ENCODE results near the gene RHOBTB3.

DNA sequence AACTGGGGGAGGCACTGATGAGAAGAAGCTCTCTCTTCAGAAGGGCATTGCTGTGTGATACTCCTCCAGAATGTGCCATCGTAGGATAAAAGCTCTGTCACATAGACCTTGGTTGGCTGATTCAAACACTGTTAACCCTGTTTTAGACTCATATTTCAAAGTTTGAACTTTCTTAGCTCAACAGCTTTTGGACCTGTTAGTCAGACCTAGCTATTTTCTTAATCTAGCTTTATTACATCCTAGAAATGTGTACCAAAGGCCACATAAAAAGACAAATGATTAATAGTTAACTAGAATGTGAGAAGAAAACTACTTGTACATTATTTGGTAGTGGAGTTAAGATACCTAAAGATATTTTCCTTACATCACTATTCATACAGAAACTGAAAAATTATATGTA is 4.3 kb downstream of the RHOBTB3 start:
- TF ChIP-seq REST (IDR thresholded peaks at IDR 0.05) (no peak), CTCF (IDR thresholded peaks at IDR 0.05) (no peak), POLR2A (IDR thresholded peaks at IDR 0.05; ENCODE audit: low read length) (no peak), KDM5A (IDR thresholded peaks at IDR 0.05) (no peak), SMC3 (IDR thresholded peaks at IDR 0.05) (no peak), FOSL2 (IDR thresholded peaks at IDR 0.05) (no peak), FOSL2 (CRISPR knock-in tag; IDR thresholded peaks at IDR 0.05) (no peak), RARB (CRISPR knock-in tag; IDR thresholded peaks at IDR 0.05) (no peak), HDAC2 (IDR thresholded peaks at IDR 0.05) (no peak), BHLHE40 (IDR thresholded peaks at IDR 0.05; ENCODE audit: low read depth, low read length) (no peak)
- TF ChIP-seq, protein P1, sequence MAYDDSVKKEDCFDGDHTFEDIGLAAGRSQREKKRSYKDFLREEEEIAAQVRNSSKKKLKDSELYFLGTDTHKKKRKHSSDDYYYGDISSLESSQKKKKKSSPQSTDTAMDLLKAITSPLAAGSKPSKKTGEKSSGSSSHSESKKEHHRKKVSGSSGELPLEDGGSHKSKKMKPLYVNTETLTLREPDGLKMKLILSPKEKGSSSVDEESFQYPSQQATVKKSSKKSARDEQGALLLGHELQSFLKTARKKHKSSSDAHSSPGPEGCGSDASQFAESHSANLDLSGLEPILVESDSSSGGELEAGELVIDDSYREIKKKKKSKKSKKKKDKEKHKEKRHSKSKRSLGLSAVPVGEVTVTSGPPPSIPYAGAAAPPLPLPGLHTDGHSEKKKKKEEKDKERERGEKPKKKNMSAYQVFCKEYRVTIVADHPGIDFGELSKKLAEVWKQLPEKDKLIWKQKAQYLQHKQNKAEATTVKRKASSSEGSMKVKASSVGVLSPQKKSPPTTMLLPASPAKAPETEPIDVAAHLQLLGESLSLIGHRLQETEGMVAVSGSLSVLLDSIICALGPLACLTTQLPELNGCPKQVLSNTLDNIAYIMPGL (CRISPR knock-in tag; IDR thresholded peaks at IDR 0.05; ENCODE audit: borderline replicate concordance), result no peak

Data from A549 (cell line).